HCT116 (cell line): ENCODE data around the gene SPP2. TPM values are rescaled to one million over a fixed set of nuclear protein-coding genes. Genes with fewer than 3 reads are reported as not detected.

Source experiments
- ATAC-seq: fragments of 200-7000 bp; cut with Tn5 transposase; 2 replicates; pipeline ENCODE4 v1.9.1; 2020; ENCODE audit warnings: mild to moderate bottlenecking, moderate library complexity
- BruUV-seq: library from RNA; stranded (reverse); fragments of 400-500 nt; replicated peaks from 2 replicates; lab custom pipeline; 2021; lab: Mats Ljungman, UMichigan
- CTCF ChIA-PET: fragments of 300-600 bp; sonication (Branson Sonifier 250); formaldehyde crosslinking; loops from one replicate; lab custom pipeline; 2021; ENCODE audit warnings: antibody characterized with exemption; lab: Charles Lee
- POLR2A ChIA-PET: fragments of 300-600, 350-600 bp; sonication (Branson Sonifier 250); formaldehyde crosslinking; loops from one replicate; lab custom pipeline; 2021; ENCODE audit warnings: antibody characterized with exemption; lab: Charles Lee
- RAD21 ChIA-PET, 2 experiments: fragments of 300-600 bp; sonication (Branson Sonifier 250); formaldehyde crosslinking; loops; one replicate each; lab custom pipeline; 2023; ENCODE audit warnings: low total read pairs in 2 of 2; ENCODE audit not compliant: uncharacterized antibody in 2 of 2, unreplicated experiment in 2 of 2, low non-redundant PET in 1 of 2; lab: Charles Lee
- DNase-seq: peaks from one replicate; pipeline ENCODE4 v3.0.0-alpha.2; 2010; ENCODE audit warnings: low read depth, low spot score
- H2AFZ ChIP-seq: fragments of 200-600 bp; shearing (Covaris generic), sonication (generic); 2 replicates; pipeline ENCODE4 v1.6.1; 2017; ENCODE audit warnings: low read depth, mixed run types, mixed read lengths, antibody characterized with exemption, low read length; ENCODE audit not compliant: poor library complexity, severe bottlenecking
- H3K27ac ChIP-seq: 2 replicates; pipeline ENCODE4 v1.5.1; 2012; ENCODE audit warnings: low read depth, low read length
- H3K27me3 ChIP-seq: fragments of 200-600 bp; sonication (generic); 2 replicates; pipeline ENCODE4 v1.6.1; 2016; ENCODE audit warnings: mixed run types, low read length, mixed read lengths; ENCODE audit not compliant: insufficient read depth
- H3K36me3 ChIP-seq, 2 experiments: fragments of 200-500 bp in 1 of 2; fragments of 200-600 bp in 1 of 2; sonication (Bioruptor generic) in 1 of 2; sonication (generic) in 1 of 2; 2 replicates each; pipeline versions ENCODE4 v1.5.1 to v1.6.1; 2014 to 2016; ENCODE audit warnings: low read length in 2 of 2, inconsistent platforms in 1 of 2, mixed read lengths in 1 of 2, mixed run types in 1 of 2; ENCODE audit not compliant: insufficient read depth in 2 of 2, control insufficient read depth in 1 of 2
- H3K4me1 ChIP-seq, 2 experiments: fragments of 200-600 bp in 1 of 2; sonication (generic) in 1 of 2; 2 replicates each; pipeline versions ENCODE4 v1.5.1 to v1.6.1; 2012 to 2017; ENCODE audit warnings: low read length in 2 of 2, inconsistent platforms in 1 of 2, mild to moderate bottlenecking in 1 of 2, mixed read lengths in 1 of 2, mixed run types in 1 of 2, moderate library complexity in 1 of 2; ENCODE audit not compliant: insufficient read depth in 2 of 2, control insufficient read depth in 1 of 2
- H3K4me2 ChIP-seq: fragments of 200-600 bp; sonication (generic); 2 replicates; pipeline ENCODE4 v1.6.1; 2017; ENCODE audit warnings: mixed run types, low read length, mixed read lengths
- H3K4me3 ChIP-seq, 2 experiments: fragments of 200-600 bp in 1 of 2; sonication (generic) in 1 of 2; replicated peaks in 1 of 2; 2 replicates each; pipeline ENCODE4 v1.5.1; 2011 to 2016; ENCODE audit warnings: low read length in 2 of 2, control low read depth in 1 of 2, low read depth in 1 of 2, mild to moderate bottlenecking in 1 of 2, mixed read lengths in 1 of 2, mixed run types in 1 of 2
- H3K79me2 ChIP-seq: fragments of 200-600 bp; sonication (generic); 2 replicates; pipeline ENCODE4 v1.6.1; 2017; ENCODE audit warnings: mild to moderate bottlenecking, mixed run types, low read length, moderate library complexity, mixed read lengths; ENCODE audit not compliant: insufficient read depth
- H3K9ac ChIP-seq: fragments of 200-600 bp; sonication (generic); 2 replicates; pipeline ENCODE4 v1.6.1; 2016; ENCODE audit warnings: low read length, mixed read lengths
- H3K9me2 ChIP-seq: fragments of 200-600 bp; sonication (generic), shearing (Covaris generic); 2 replicates; pipeline ENCODE4 v1.6.1; 2017; ENCODE audit warnings: mixed run types, mild to moderate bottlenecking, moderate library complexity; ENCODE audit not compliant: insufficient read depth
- H3K9me3 ChIP-seq, 2 experiments: fragments of 200-500 bp in 1 of 2; fragments of 200-600 bp in 1 of 2; sonication (Bioruptor generic) in 1 of 2; sonication (generic) in 1 of 2; 2 replicates each; pipeline ENCODE4 v1.6.1; 2014 to 2017; ENCODE audit warnings: low read length in 2 of 2, mixed read lengths in 2 of 2, inconsistent platforms in 1 of 2, low read depth in 1 of 2, mild to moderate bottlenecking in 1 of 2, mixed run types in 1 of 2, moderate library complexity in 1 of 2; ENCODE audit not compliant: control insufficient read depth in 1 of 2, insufficient read depth in 1 of 2
- H4K20me1 ChIP-seq: fragments of 200-600 bp; sonication (generic), shearing (Covaris generic); 2 replicates; pipeline ENCODE4 v1.6.1; 2017; ENCODE audit warnings: mixed run types, mild to moderate bottlenecking, moderate library complexity; ENCODE audit not compliant: insufficient read depth
- CBX3 ChIP-seq: IDR thresholded peaks from 2 replicates; pipeline ENCODE4 v1.6.1; 2012; ENCODE audit warnings: low read depth
- CEBPB ChIP-seq: IDR thresholded peaks from 2 replicates; pipeline ENCODE4 v1.6.1; 2012; ENCODE audit warnings: low read depth
- CTCF ChIP-seq, 3 experiments: fragments of 200-600 bp in 1 of 3; sonication (generic) in 1 of 3; IDR thresholded peaks in 2 of 3; conservative IDR thresholded peaks in 1 of 3; 2 replicates each; pipeline ENCODE4 v1.5.1; 2012 to 2017; ENCODE audit warnings: low read depth in 2 of 3, low read length in 2 of 3, antibody characterized with exemption in 1 of 3, borderline replicate concordance in 1 of 3, control low read depth in 1 of 3, mild to moderate bottlenecking in 1 of 3, mixed read lengths in 1 of 3, mixed run types in 1 of 3, moderate library complexity in 1 of 3; ENCODE audit not compliant: insufficient read depth in 1 of 3
- EZH2 ChIP-seq: fragments of 200-600 bp; sonication (generic); IDR thresholded peaks from 2 replicates; pipeline ENCODE4 v1.6.1; 2017; ENCODE audit warnings: antibody characterized with exemption, mixed run types
- EZH2phosphoT487 ChIP-seq: fragments of 200-600 bp; IDR thresholded peaks from 2 replicates; pipeline ENCODE4 v1.6.1; 2018; ENCODE audit warnings: antibody characterized with exemption, borderline replicate concordance
- FOSL1 ChIP-seq: IDR thresholded peaks from 2 replicates; pipeline ENCODE4 v1.6.1; 2012; ENCODE audit warnings: low read depth
- JUND ChIP-seq: IDR thresholded peaks from 2 replicates; pipeline ENCODE4 v1.6.1; 2012
- MAX ChIP-seq: IDR thresholded peaks from 2 replicates; pipeline ENCODE4 v1.6.1; 2012
- POLR2A ChIP-seq: IDR thresholded peaks from 2 replicates; pipeline ENCODE4 v1.7.0; 2011; ENCODE audit warnings: borderline replicate concordance; ENCODE audit not compliant: insufficient read depth, insufficient read length; ENCODE audit errors: extremely low read depth
- POLR2AphosphoS5 ChIP-seq: IDR thresholded peaks from 2 replicates; pipeline ENCODE4 v1.6.1; 2011; ENCODE audit warnings: mild to moderate bottlenecking, low read depth, low read length, moderate library complexity
- SIN3A ChIP-seq: IDR thresholded peaks from 2 replicates; pipeline ENCODE4 v1.6.1; 2012; ENCODE audit warnings: low read depth
- SP1 ChIP-seq: IDR thresholded peaks from 2 replicates; pipeline ENCODE4 v1.6.1; 2012; ENCODE audit warnings: low read depth
- YY1 ChIP-seq: IDR thresholded peaks from 2 replicates; pipeline ENCODE4 v1.6.1; 2011; ENCODE audit warnings: low read length, low read depth, moderate library complexity, mild to moderate bottlenecking; ENCODE audit not compliant: insufficient replicate concordance; ENCODE audit errors: extremely low read depth
- ZFX ChIP-seq: fragments of 450-650 bp; IDR thresholded peaks from 2 replicates; pipeline ENCODE4 v1.6.1; 2017
- ZNF274 ChIP-seq: fragments of 200-500 bp; sonication (Bioruptor generic); IDR thresholded peaks from 2 replicates; pipeline ENCODE4 v1.6.1; 2014; ENCODE audit warnings: mild to moderate bottlenecking, low read depth, low read length, inconsistent platforms
- intact Hi-C: fragments of 100-400 bp; cut with micrococcal nuclease; formaldehyde crosslinking; loops from 2 replicates; pipeline ENCODE4 v1.10.0; 2022
- total RNA-seq: library from RNA; stranded (reverse); gene quantifications from one replicate; pipeline ENCODE4 v1.2.1, GENCODE V29; 2021; ENCODE audit not compliant: unreplicated experiment

The SPP2 gene
- total RNA-seq, 1 experiment from 2014 or later: not detected

GRCh38 chr2:234074751-234075517, 24.4 kb downstream of the SPP2 start:
- no peaks in the 10 kb centered on the region for H4K20me1 ChIP-seq
- no peak overlapping the region for H3K27ac ChIP-seq
- intact Hi-C loops: no loop called here
- no peaks in the 10 kb centered on the region for H3K4me1 ChIP-seq
- H3K9ac ChIP-seq: no peak overlapping the region
- CTCF ChIA-PET: interaction anchor here (0.7 kb wide), 1 partner anchor 147 kb away, joined by 3 read pairs; no protein-coding TSS in a partner anchor
- no peaks in the 10 kb centered on the region for H3K9me2 ChIP-seq
- ATAC-seq (no peak), DNase-seq (no peak)
- RAD21 ChIA-PET: no interaction called here
- H3K9me3 ChIP-seq: no peaks in the 10 kb centered on the region
- H2AFZ ChIP-seq: no peak overlapping the region
- H3K4me2 ChIP-seq: no peak overlapping the region
- H3K36me3 ChIP-seq: no peaks in the 10 kb centered on the region
- no peak overlapping the region for H3K4me3 ChIP-seq
- no peaks in the 10 kb centered on the region for H3K27me3 ChIP-seq
- H3K79me2 ChIP-seq: no peaks in the 10 kb centered on the region
- no peak for TF ChIP-seq MAX
- no peak for TF ChIP-seq SP1
- TF ChIP-seq ZFX: no peak
- TF ChIP-seq YY1: no peak
- no peak for TF ChIP-seq POLR2AphosphoS5
- no peak for TF ChIP-seq CBX3
- TF ChIP-seq EZH2phosphoT487: no peak
- no peak for TF ChIP-seq CEBPB
- TF ChIP-seq FOSL1: no peak
- TF ChIP-seq ZNF274: no peak
- TF ChIP-seq SIN3A: no peak
- TF ChIP-seq POLR2A: no peak
- TF ChIP-seq JUND: no peak
- no peak for TF ChIP-seq EZH2
- no peak for TF ChIP-seq CTCF (IDR thresholded peaks at IDR 0.05 in 2 of 3, conservative IDR thresholded peaks at IDR 0.05 in 1 of 3; ENCODE audit: borderline replicate concordance in 1 of 3, insufficient read depth in 1 of 3, low read depth in 2 of 3, low read length in 2 of 3)
- POLR2A ChIA-PET: no interaction called here
- no TSS peak for BruUV-seq
